ENCODE results near the gene KCNK3. TPM values are rescaled to one million over a fixed set of nuclear protein-coding genes. Genes with fewer than 3 reads are reported as not detected.

Gene KCNK3
- total and polyA plus RNA-seq, 2 of the 13 experiments (the other 11 are each of a cell fraction or from before 2014, with no cell fraction given) = not detected

GRCh38 chr2:26764078-26764887 lies 71.8 kb downstream of the KCNK3 start, which contains the start of gene SLC35F6 (continued):
- TF ChIP-seq SATB2 (CRISPR knock-in tag; IDR thresholded peaks at IDR 0.05) = no peak
- TF ChIP-seq ZNF234 (CRISPR knock-in tag; conservative IDR thresholded peaks at IDR 0.05) = 0 out of 2 replicates have a peak, but pooled peaks have one; percentile 56
- no peak for TF ChIP-seq ADNP (CRISPR knock-in tag; IDR thresholded peaks at IDR 0.05)
- no peak for TF ChIP-seq CSRNP2 (CRISPR knock-in tag; conservative IDR thresholded peaks at IDR 0.05; ENCODE audit: low read depth)
- peak; percentile 64; the same call in 1 of the 2 replicates for TF ChIP-seq ZNF333 (CRISPR knock-in tag; IDR thresholded peaks at IDR 0.05; ENCODE audit: borderline replicate concordance)
- 0 out of 2 replicates have a peak, but pooled peaks have one; percentile 62 for TF ChIP-seq ZBTB4 (CRISPR knock-in tag; IDR thresholded peaks at IDR 0.05; ENCODE audit: borderline replicate concordance)
- no peak for TF ChIP-seq SUZ12 (IDR thresholded peaks at IDR 0.05; ENCODE audit: low read depth, low read length)
- TF ChIP-seq ZBTB20 (CRISPR knock-in tag; IDR thresholded peaks at IDR 0.05; ENCODE audit: borderline replicate concordance, low read depth) = 0 out of 2 replicates have a peak, but pooled peaks have one; percentile 51
- TF ChIP-seq ZNF232 (CRISPR knock-in tag; IDR thresholded peaks at IDR 0.05; ENCODE audit: borderline replicate concordance) = no peak
- peak; percentile 61 for TF ChIP-seq ZNF407 (CRISPR knock-in tag; IDR thresholded peaks at IDR 0.05; ENCODE audit: not compliant biosample characterization)
- no peak for TF ChIP-seq IKZF4 (CRISPR knock-in tag; IDR thresholded peaks at IDR 0.05; ENCODE audit: borderline replicate concordance, low read depth, not compliant biosample characterization)
- no peak for TF ChIP-seq ZNF569 (CRISPR knock-in tag; IDR thresholded peaks at IDR 0.05; ENCODE audit: borderline replicate concordance)
- no peak for TF ChIP-seq PHB2 (IDR thresholded peaks at IDR 0.05; ENCODE audit: partially characterized antibody)
- no peak; the same call in 1 of the 2 replicates for TF ChIP-seq ZNF777 (CRISPR knock-in tag; IDR thresholded peaks at IDR 0.05)

Data from HepG2 (cell line).